ENCODE data around the gene R3HDM4. TPM values are rescaled to one million over a fixed set of nuclear protein-coding genes. Genes with fewer than 3 reads are reported as not detected.

The R3HDM4 gene
- total RNA-seq: 45.4 and 52.8 TPM in 2 replicates

GRCh38 chr19:913080-913748, at the start of gene R3HDM4:
Gene R3HDM4, minus strand, starts transcription at chr19:913219. Its CDS starts 62 bp downstream, at chr19:913157.

DNA sequence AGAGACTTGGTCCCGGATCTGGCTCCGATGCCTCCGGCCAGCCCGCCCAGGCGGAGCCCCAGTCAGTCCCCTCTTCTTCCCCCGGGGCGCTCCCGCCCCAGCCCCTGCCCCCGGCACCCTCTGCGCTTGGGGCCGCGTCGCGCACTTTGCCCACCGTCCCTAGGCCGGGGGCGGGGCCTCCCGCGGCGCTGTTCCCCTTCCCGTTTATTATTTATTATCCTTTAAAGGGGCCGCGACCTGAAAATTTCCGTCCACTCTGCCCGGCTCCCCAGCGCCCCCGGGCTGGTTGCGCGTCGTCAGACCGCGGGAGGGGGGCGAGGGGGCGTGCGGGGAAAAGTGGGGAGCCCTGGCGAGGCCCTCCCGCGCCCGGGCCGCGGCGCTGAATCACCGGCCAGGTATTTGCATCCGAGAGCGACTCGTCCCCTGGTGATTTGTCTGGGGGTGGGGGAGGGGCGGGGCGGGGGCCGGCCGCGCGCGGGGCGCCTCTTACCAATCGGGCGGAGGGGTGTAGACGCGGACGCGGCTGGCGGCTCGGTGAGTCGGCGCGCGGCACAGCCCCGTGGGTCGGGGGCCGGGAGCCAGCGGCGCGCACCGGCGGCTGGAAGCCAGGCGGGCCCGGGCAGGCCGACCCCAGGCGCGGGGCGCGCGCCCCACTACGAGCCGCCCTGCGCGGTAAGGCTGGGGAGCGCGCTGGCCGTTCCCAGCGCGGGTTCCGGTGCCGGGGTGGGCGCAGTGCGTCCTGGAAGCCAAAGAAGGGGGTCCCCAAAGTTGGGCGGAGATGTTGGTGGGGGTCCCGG, 12.7 kb upstream of the R3HDM4 start, which contains the start of gene ARID3A:
Gene ARID3A (plus strand): TSS at position 510 of the 797 bp plus-strand sequence. CDS start 3,494 bp downstream, outside the sequence.

DNA sequence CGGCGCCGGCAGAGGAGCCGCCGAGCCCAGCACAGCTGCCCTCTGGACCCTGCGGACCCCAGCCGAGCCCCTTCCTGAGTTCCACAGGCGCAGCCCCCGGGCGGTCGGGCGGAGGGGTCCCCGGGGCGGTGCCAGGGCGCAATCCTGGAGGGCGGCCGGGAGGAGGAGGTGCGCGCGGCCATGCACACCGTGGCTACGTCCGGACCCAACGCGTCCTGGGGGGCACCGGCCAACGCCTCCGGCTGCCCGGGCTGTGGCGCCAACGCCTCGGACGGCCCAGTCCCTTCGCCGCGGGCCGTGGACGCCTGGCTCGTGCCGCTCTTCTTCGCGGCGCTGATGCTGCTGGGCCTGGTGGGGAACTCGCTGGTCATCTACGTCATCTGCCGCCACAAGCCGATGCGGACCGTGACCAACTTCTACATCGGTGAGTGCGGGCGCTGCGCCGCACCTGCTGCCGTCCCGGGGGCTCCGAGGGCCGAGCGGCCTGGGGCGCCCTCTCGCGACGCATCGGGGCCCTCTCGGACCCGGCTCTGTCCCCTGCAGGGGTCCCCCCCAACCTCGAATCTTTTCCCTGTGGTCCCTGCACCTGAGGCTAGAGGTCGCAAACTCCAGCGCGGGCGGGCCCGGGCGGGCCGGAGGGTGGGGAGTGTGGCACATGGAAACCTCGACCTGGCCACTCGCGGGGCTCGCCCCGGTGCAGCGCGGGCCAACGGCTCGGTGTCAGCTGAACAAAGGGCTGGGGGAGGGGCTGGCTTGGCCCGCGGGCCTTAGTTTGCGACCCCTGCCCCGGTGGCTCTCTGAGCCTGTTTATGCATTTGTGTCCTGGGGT, 4.5 kb upstream of the R3HDM4 start, which contains the start of gene KISS1R:
Gene KISS1R (plus strand): TSS at position 11 of the 829 bp plus-strand sequence. CDS start 170 bp downstream, at position 181.

GRCh38 chr19:892894-893689, 19.9 kb downstream of the R3HDM4 start, which contains the start of the genes MED16 and RNU6-9:
Gene MED16, minus strand, starts transcription at chr19:893187. Its CDS starts 2,056 bp downstream, at chr19:891131.
Gene RNU6-9, plus strand, starts transcription at chr19:893484.

GRCh38 chr19:858868-859843, 53.9 kb downstream of the R3HDM4 start, which contains the start of gene CFD:
Gene CFD, plus strand, starts transcription at chr19:859664. Its CDS starts 26 bp downstream, at chr19:859690.

GRCh38 chr19:852136-853013, 60.6 kb downstream of the R3HDM4 start, which contains the start of gene ELANE:
Gene ELANE, plus strand, starts transcription at chr19:852303. Its CDS starts 26 bp downstream, at chr19:852329.

Other genes starting within 250 kb of the R3HDM4 start
- gene FSTL3, start 236.8 kb downstream of the R3HDM4 start, total RNA-seq: 263 and 426 TPM in 2 replicates
- not detected in 2 replicates for gene PRSS57, start 217.8 kb downstream of the R3HDM4 start, total RNA-seq
- under 0.01 and 1.2 TPM in 2 replicates for gene PALM, start 204.3 kb downstream of the R3HDM4 start, total RNA-seq
- 76.4 and 100 TPM in 2 replicates for gene MISP, start 162.1 kb downstream of the R3HDM4 start, total RNA-seq
- 94.7 and 108 TPM in 2 replicates for gene PTBP1, start 115.8 kb downstream of the R3HDM4 start, total RNA-seq
- gene PLPPR3, start 91.3 kb downstream of the R3HDM4 start, total RNA-seq: 0.48 TPM in 1 of 2 replicates, not detected in the other
- 0.24 TPM in 1 of 2 replicates, not detected in the other for gene AZU1, start 85.4 kb downstream of the R3HDM4 start, total RNA-seq
- gene PRTN3, start 72.2 kb downstream of the R3HDM4 start, total RNA-seq: not detected in 2 replicates
- gene ELANE, start 60.9 kb downstream of the R3HDM4 start, total RNA-seq: not detected in 2 replicates
- 8.5 and 8.9 TPM in 2 replicates for gene CFD, start 53.6 kb downstream of the R3HDM4 start, total RNA-seq
- gene MED16, start 20.0 kb downstream of the R3HDM4 start, total RNA-seq: 15.1 and 18.6 TPM in 2 replicates
- gene RNU6-9, start 19.7 kb downstream of the R3HDM4 start, total RNA-seq: not detected in 2 replicates
- gene KISS1R, start 4.1 kb upstream of the R3HDM4 start, total RNA-seq: 0.43 TPM in 1 of 2 replicates, not detected in the other
- 19.2 and 21.4 TPM in 2 replicates for gene ARID3A, start 12.8 kb upstream of the R3HDM4 start, total RNA-seq
- gene WDR18, start 71.1 kb upstream of the R3HDM4 start, total RNA-seq: 42.2 and 66.0 TPM in 2 replicates
- gene GRIN3B, start 87.2 kb upstream of the R3HDM4 start, total RNA-seq: 0.85 and 1.2 TPM in 2 replicates
- gene TMEM259, start 107.9 kb upstream of the R3HDM4 start, total RNA-seq: 79.7 and 84.3 TPM in 2 replicates
- not detected in 2 replicates for gene RNU6-2, start 108.3 kb upstream of the R3HDM4 start, total RNA-seq
- 137 and 224 TPM in 2 replicates for gene CNN2, start 113.4 kb upstream of the R3HDM4 start, total RNA-seq
- gene ABCA7, start 126.9 kb upstream of the R3HDM4 start, total RNA-seq: 5.3 and 7.9 TPM in 2 replicates
- gene ARHGAP45, start 153.9 kb upstream of the R3HDM4 start, total RNA-seq: 5.1 and 16.9 TPM in 2 replicates
- 47.7 and 55.9 TPM in 2 replicates for gene POLR2E, start 182.2 kb upstream of the R3HDM4 start, total RNA-seq
- 444 and 452 TPM in 2 replicates for gene GPX4, start 190.8 kb upstream of the R3HDM4 start, total RNA-seq